ENCODE results near the gene SERPINB1. TPM values are rescaled to one million over a fixed set of nuclear protein-coding genes. Genes with fewer than 3 reads are reported as not detected.

Gene SERPINB1
- total RNA-seq, 2 donors from 2014 or later, result 103 to 275 TPM

GRCh38 chr6:2873643-2874042 is 32.0 kb upstream of the SERPINB1 start:
- H3K36me3 Mint-ChIP-seq, result no peaks in the 10 kb centered on the region
- no peaks in the 10 kb centered on the region for H3K9me3 Mint-ChIP-seq
- no peaks in the 10 kb centered on the region for H3K27me3 Mint-ChIP-seq
- peak overlapping the region in 1 of 2 donors; percentile 80 for H3K27ac Mint-ChIP-seq
- DNase-seq (ENCODE audit: low spot score) (no peak), ATAC-seq (no peak)
- H3K4me1 Mint-ChIP-seq (ENCODE audit: low read depth in 2 of 2), result peaks cover 27 to 53% of the 10 kb centered on the region in 2 donors
- no peak overlapping the region for H3K4me3 Mint-ChIP-seq

GRCh38 chr6:2872423-2873358 is 31.0 kb upstream of the SERPINB1 start:
- no peak for DNase-seq (ENCODE audit: low spot score)
- H3K9me3 Mint-ChIP-seq, result no peaks in the 10 kb centered on the region
- peak overlapping the region in 1 of 2 donors; percentile 80 for H3K27ac Mint-ChIP-seq
- peaks cover 24 to 43% of the 10 kb centered on the region in 2 donors for H3K4me1 Mint-ChIP-seq (ENCODE audit: low read depth in 2 of 2)
- no peak for ATAC-seq
- no peak overlapping the region for H3K4me3 Mint-ChIP-seq
- no peaks in the 10 kb centered on the region for H3K36me3 Mint-ChIP-seq
- no peaks in the 10 kb centered on the region for H3K27me3 Mint-ChIP-seq

- no peaks in the 10 kb centered on the region for H3K36me3 Mint-ChIP-seq
- no peaks in the 10 kb centered on the region for H3K9me3 Mint-ChIP-seq
- ATAC-seq (no peak), DNase-seq (ENCODE audit: low spot score) (no peak)
- H3K27ac Mint-ChIP-seq, result peak overlapping the region in 1 of 2 donors; percentile 80
- no peaks in the 10 kb centered on the region for H3K27me3 Mint-ChIP-seq
- H3K4me3 Mint-ChIP-seq, result no peak overlapping the region
- peaks cover 23 to 39% of the 10 kb centered on the region in 2 donors for H3K4me1 Mint-ChIP-seq (ENCODE audit: low read depth in 2 of 2)
Measured at GRCh38 chr6:2871953-2872352, 30.3 kb upstream of the SERPINB1 start.

- no peaks in the 10 kb centered on the region for H3K9me3 Mint-ChIP-seq
- H3K36me3 Mint-ChIP-seq, result no peaks in the 10 kb centered on the region
- H3K4me3 Mint-ChIP-seq, result no peak overlapping the region
- no peaks in the 10 kb centered on the region for H3K27me3 Mint-ChIP-seq
- no peak overlapping the region for H3K27ac Mint-ChIP-seq
- H3K4me1 Mint-ChIP-seq (ENCODE audit: low read depth in 2 of 2), result peaks cover 20 to 35% of the 10 kb centered on the region in 2 donors
- DNase-seq (ENCODE audit: low spot score), result no peak
- ATAC-seq, result no peak
Measured at GRCh38 chr6:2871102-2871501, 29.4 kb upstream of the SERPINB1 start.

- Mint-ChIP-seq H3K27ac (no peak overlapping the region), H3K4me1 (ENCODE audit: low read depth in 2 of 2) (peaks cover 24 to 39% of the 10 kb centered on the region in 2 donors), H3K27me3 (no peaks in the 10 kb centered on the region), H3K4me3 (no peak overlapping the region), H3K36me3 (no peaks in the 10 kb centered on the region), H3K9me3 (no peaks in the 10 kb centered on the region)
- ATAC-seq (no peak), DNase-seq (ENCODE audit: low spot score) (no peak)
Measured at GRCh38 chr6:2870046-2870636, 28.5 kb upstream of the SERPINB1 start.

- Mint-ChIP-seq H3K27me3 (no peaks in the 10 kb centered on the region), H3K4me1 (ENCODE audit: low read depth in 2 of 2) (peaks cover 25 to 36% of the 10 kb centered on the region in 2 donors), H3K4me3 (no peak overlapping the region), H3K36me3 (no peaks in the 10 kb centered on the region), H3K27ac (peak overlapping the region in 1 of 2 donors; percentile 4), H3K9me3 (no peaks in the 10 kb centered on the region)
- DNase-seq (ENCODE audit: low spot score) (no peak), ATAC-seq (no peak)
Measured at GRCh38 chr6:2868637-2869036, 27.0 kb upstream of the SERPINB1 start.

- peaks cover 30 to 48% of the 10 kb centered on the region in 2 donors for H3K4me1 Mint-ChIP-seq (ENCODE audit: low read depth in 2 of 2)
- DNase-seq (ENCODE audit: low spot score) (no peak), ATAC-seq (no peak)
- H3K27me3 Mint-ChIP-seq, result no peaks in the 10 kb centered on the region
- H3K4me3 Mint-ChIP-seq, result no peak overlapping the region
- peak overlapping the region in 1 of 2 donors; percentile 79 for H3K27ac Mint-ChIP-seq
- H3K9me3 Mint-ChIP-seq, result no peaks in the 10 kb centered on the region
- peaks cover 2% of the 10 kb centered on the region for H3K36me3 Mint-ChIP-seq
Measured at GRCh38 chr6:2866171-2866846, 24.6 kb upstream of the SERPINB1 start.

- ATAC-seq, result no peak
- Mint-ChIP-seq H3K27me3 (no peaks in the 10 kb centered on the region), H3K36me3 (peaks cover 8% of the 10 kb centered on the region), H3K4me1 (ENCODE audit: low read depth in 2 of 2) (peaks cover 34 to 54% of the 10 kb centered on the region in 2 donors), H3K27ac (peak overlapping the region in 1 of 2 donors; percentile 79), H3K4me3 (no peak overlapping the region), H3K9me3 (no peaks in the 10 kb centered on the region)
- no peak for DNase-seq (ENCODE audit: low spot score)
Measured at GRCh38 chr6:2865694-2866151, 24.1 kb upstream of the SERPINB1 start.

GRCh38 chr6:2865270-2865669 is 23.6 kb upstream of the SERPINB1 start:
- H3K9me3 Mint-ChIP-seq, result no peaks in the 10 kb centered on the region
- H3K36me3 Mint-ChIP-seq, result peaks cover 9% of the 10 kb centered on the region
- H3K4me3 Mint-ChIP-seq, result no peak overlapping the region
- DNase-seq (ENCODE audit: low spot score) (no peak), ATAC-seq (no peak)
- H3K27me3 Mint-ChIP-seq, result no peaks in the 10 kb centered on the region
- H3K27ac Mint-ChIP-seq, result peak overlapping the region in 1 of 2 donors; percentile 79
- peaks cover 33 to 56% of the 10 kb centered on the region in 2 donors for H3K4me1 Mint-ChIP-seq (ENCODE audit: low read depth in 2 of 2)

- Mint-ChIP-seq H3K9me3 (no peaks in the 10 kb centered on the region), H3K27me3 (no peaks in the 10 kb centered on the region), H3K27ac (peak overlapping the region in 1 of 2 donors; percentile 99), H3K36me3 (peaks cover 9% of the 10 kb centered on the region), H3K4me1 (ENCODE audit: low read depth in 2 of 2) (peaks cover 34 to 59% of the 10 kb centered on the region in 2 donors), H3K4me3 (no peak overlapping the region)
- ATAC-seq, result no peak
- no peak for DNase-seq (ENCODE audit: low spot score)
Measured at GRCh38 chr6:2863901-2864300, 22.2 kb upstream of the SERPINB1 start.

- no peak for DNase-seq (ENCODE audit: low spot score)
- no peaks in the 10 kb centered on the region for H3K27me3 Mint-ChIP-seq
- peak overlapping the region; percentile 86 for H3K4me3 Mint-ChIP-seq
- H3K9me3 Mint-ChIP-seq, result no peaks in the 10 kb centered on the region
- H3K27ac Mint-ChIP-seq, result peak overlapping the region; percentile 91 to 99
- ATAC-seq, result peak; percentile 29 to 68
- H3K36me3 Mint-ChIP-seq, result peaks cover 9% of the 10 kb centered on the region
- H3K4me1 Mint-ChIP-seq (ENCODE audit: low read depth in 2 of 2), result peaks cover 44 to 63% of the 10 kb centered on the region in 2 donors
Measured at GRCh38 chr6:2862712-2863181, 21.1 kb upstream of the SERPINB1 start.

GRCh38 chr6:2861822-2862164 is 20.1 kb upstream of the SERPINB1 start:
- H3K36me3 Mint-ChIP-seq, result peaks cover 9% of the 10 kb centered on the region
- DNase-seq (ENCODE audit: low spot score) (no peak), ATAC-seq (no peak)
- no peaks in the 10 kb centered on the region for H3K9me3 Mint-ChIP-seq
- peak overlapping the region; percentile 91 to 99 for H3K27ac Mint-ChIP-seq
- H3K27me3 Mint-ChIP-seq, result no peaks in the 10 kb centered on the region
- H3K4me1 Mint-ChIP-seq (ENCODE audit: low read depth in 2 of 2), result peaks cover 53 to 73% of the 10 kb centered on the region in 2 donors
- peak overlapping the region; percentile 86 for H3K4me3 Mint-ChIP-seq

GRCh38 chr6:2861060-2861821 is 19.6 kb upstream of the SERPINB1 start:
- Mint-ChIP-seq H3K4me3 (peak overlapping the region; percentile 86), H3K9me3 (no peaks in the 10 kb centered on the region), H3K36me3 (peaks cover 9% of the 10 kb centered on the region), H3K4me1 (ENCODE audit: low read depth in 2 of 2) (peaks cover 54 to 72% of the 10 kb centered on the region in 2 donors), H3K27me3 (no peaks in the 10 kb centered on the region), H3K27ac (peak overlapping the region; percentile 91 to 99)
- ATAC-seq (peak in 1 of 2 donors; percentile 3), DNase-seq (ENCODE audit: low spot score) (no peak)
